Activated T-helper 2 cell treated with anti-CD3 and anti-CD28 coated beads, Interferon-gamma antibody, Interleukin-2, Interleukin-4, amounts not matched to agents 10 μg/mL and 5 μg/mL and 100 μg/mL, durations not matched to agents 14 hours and 24 hours and 36 hours (primary cell): Measurements from ENCODE around the gene RASAL2. TPM values are rescaled to one million over a fixed set of nuclear protein-coding genes. Genes with fewer than 3 reads are reported as not detected.

ENCODE experiments used
- DNase-seq: peaks from one replicate; pipeline ENCODE4 v3.0.0; 2021; ENCODE audit warnings: low spot score
- H3K27ac Mint-ChIP-seq: one replicate; pipeline ENCODE4 v1.8.0; 2021; ENCODE audit warnings: mixed read lengths
- H3K27me3 Mint-ChIP-seq: one replicate; pipeline ENCODE4 v1.8.0; 2021; ENCODE audit warnings: low read depth, mixed read lengths
- H3K36me3 Mint-ChIP-seq: one replicate; pipeline ENCODE4 v1.8.0; 2021; ENCODE audit warnings: low read depth, mixed read lengths
- H3K4me1 Mint-ChIP-seq: one replicate; pipeline ENCODE4 v1.8.0; 2021; ENCODE audit warnings: low read depth, mixed read lengths
- H3K4me3 Mint-ChIP-seq: one replicate; pipeline ENCODE4 v1.8.0; 2021; ENCODE audit warnings: low read depth, mild to moderate bottlenecking, moderate library complexity, mixed read lengths
- H3K9me3 Mint-ChIP-seq: one replicate; pipeline ENCODE4 v1.8.0; 2021; ENCODE audit warnings: mixed read lengths
- intact Hi-C: fragments of 100-400 bp; cut with micrococcal nuclease; formaldehyde crosslinking; loops from one replicate; pipeline ENCODE4 v1.15.1; 2023
- total RNA-seq: library from RNA; stranded (reverse); gene quantifications from 2 replicates; pipeline ENCODE4 v1.2.3, GENCODE V29; 2022

The RASAL2 gene
- total RNA-seq, 1 donor from 2014 or later: 0.43 TPM

DNA sequence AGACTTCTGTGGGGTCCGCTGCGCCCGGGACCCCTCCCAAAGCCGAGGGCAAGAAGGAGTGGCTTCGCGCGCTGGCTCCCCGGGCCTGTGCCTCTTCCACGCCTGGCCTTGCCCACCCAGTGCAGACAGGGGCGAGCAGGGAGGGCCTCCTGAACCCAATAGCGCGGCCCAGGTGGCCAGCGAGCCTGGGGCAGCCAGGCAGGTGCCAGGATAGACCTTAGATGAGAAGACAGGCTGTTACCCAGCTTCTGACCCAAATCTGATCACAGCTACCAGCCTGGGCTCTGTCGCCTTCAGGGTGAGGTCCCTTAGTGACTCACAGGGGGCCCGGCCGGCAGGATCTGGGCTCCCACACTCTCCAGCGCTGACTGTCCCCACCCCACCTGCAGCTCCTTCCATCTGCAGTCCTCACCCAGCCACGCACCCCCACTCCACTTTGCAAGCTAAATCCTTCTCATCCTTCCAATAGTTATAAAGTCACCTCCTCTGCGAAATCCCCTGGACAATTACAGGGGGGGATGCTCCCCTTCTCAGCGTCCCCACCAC is 393.2 kb downstream of the RASAL2 start:
- H3K36me3 Mint-ChIP-seq: no peaks in the 10 kb centered on the region
- DNase-seq: no peak
- H3K4me3 Mint-ChIP-seq: no peak overlapping the region
- intact Hi-C loops: no loop called here
- no peak overlapping the region for H3K27ac Mint-ChIP-seq
- H3K9me3 Mint-ChIP-seq: no peaks in the 10 kb centered on the region
- no peaks in the 10 kb centered on the region for H3K4me1 Mint-ChIP-seq
- H3K27me3 Mint-ChIP-seq: peaks cover 11% of the 10 kb centered on the region

GRCh38 chr1:178488393-178488792 is 394.5 kb downstream of the RASAL2 start:
- DNase-seq: no peak
- H3K27ac Mint-ChIP-seq: no peak overlapping the region
- H3K36me3 Mint-ChIP-seq: no peaks in the 10 kb centered on the region
- peaks cover 11% of the 10 kb centered on the region for H3K27me3 Mint-ChIP-seq
- intact Hi-C loops: no loop called here
- no peaks in the 10 kb centered on the region for H3K4me1 Mint-ChIP-seq
- H3K4me3 Mint-ChIP-seq: no peak overlapping the region
- no peaks in the 10 kb centered on the region for H3K9me3 Mint-ChIP-seq

- intact Hi-C loops: no loop called here
Observed at GRCh38 chr1:178489399-178489798, 395.5 kb downstream of the RASAL2 start.

GRCh38 chr1:178490136-178490535 is 396.2 kb downstream of the RASAL2 start:
- DNase-seq: no peak
- intact Hi-C loops: no loop called here
- no peaks in the 10 kb centered on the region for H3K9me3 Mint-ChIP-seq
- no peak overlapping the region for H3K27ac Mint-ChIP-seq
- H3K27me3 Mint-ChIP-seq: peaks cover 11% of the 10 kb centered on the region
- no peaks in the 10 kb centered on the region for H3K4me1 Mint-ChIP-seq
- no peaks in the 10 kb centered on the region for H3K36me3 Mint-ChIP-seq
- H3K4me3 Mint-ChIP-seq: no peak overlapping the region

More at GRCh38 chr1:178489399-178489798, 395.5 kb downstream of the RASAL2 start:
- Mint-ChIP-seq H3K36me3 (no peaks in the 10 kb centered on the region), H3K27me3 (peaks cover 11% of the 10 kb centered on the region), H3K27ac (no peak overlapping the region), H3K4me3 (no peak overlapping the region), H3K4me1 (no peaks in the 10 kb centered on the region), H3K9me3 (no peaks in the 10 kb centered on the region)
- no peak for DNase-seq

GRCh38 chr1:178490967-178491366 is 397.1 kb downstream of the RASAL2 start:
- Mint-ChIP-seq H3K9me3 (no peaks in the 10 kb centered on the region), H3K4me3 (no peak overlapping the region), H3K27me3 (peaks cover 7% of the 10 kb centered on the region), H3K27ac (no peak overlapping the region), H3K36me3 (no peaks in the 10 kb centered on the region), H3K4me1 (no peaks in the 10 kb centered on the region)
- DNase-seq: no peak
- intact Hi-C loops: no loop called here

DNA sequence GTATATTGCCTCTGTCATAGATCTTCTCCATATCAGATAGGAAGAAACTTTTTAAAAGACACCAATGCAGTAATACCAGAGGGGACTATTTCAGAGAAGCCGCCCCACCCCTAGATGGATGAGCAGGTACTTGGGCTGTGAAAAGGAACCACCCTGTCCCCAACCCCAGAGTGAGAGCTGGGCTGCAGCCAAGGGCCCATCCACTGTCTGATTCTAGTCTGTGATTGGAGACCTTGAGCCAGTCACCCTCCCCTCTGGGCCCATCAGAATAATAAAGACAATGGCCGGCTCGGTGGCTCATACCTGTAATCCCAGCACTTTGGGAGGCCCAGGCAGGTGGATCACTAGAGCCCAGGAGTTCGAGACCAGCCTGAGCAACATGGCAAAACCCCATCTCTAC is 397.8 kb downstream of the RASAL2 start:
- no peak overlapping the region for H3K4me3 Mint-ChIP-seq
- H3K4me1 Mint-ChIP-seq: no peaks in the 10 kb centered on the region
- no peak overlapping the region for H3K27ac Mint-ChIP-seq
- no peaks in the 10 kb centered on the region for H3K36me3 Mint-ChIP-seq
- H3K27me3 Mint-ChIP-seq: peaks cover 7% of the 10 kb centered on the region
- no peaks in the 10 kb centered on the region for H3K9me3 Mint-ChIP-seq
- intact Hi-C loops: no loop called here
- no peak for DNase-seq

GRCh38 chr1:178492341-178492740 is 398.4 kb downstream of the RASAL2 start:
- intact Hi-C loops: no loop called here
- no peaks in the 10 kb centered on the region for H3K9me3 Mint-ChIP-seq
- no peak overlapping the region for H3K27ac Mint-ChIP-seq

DNA sequence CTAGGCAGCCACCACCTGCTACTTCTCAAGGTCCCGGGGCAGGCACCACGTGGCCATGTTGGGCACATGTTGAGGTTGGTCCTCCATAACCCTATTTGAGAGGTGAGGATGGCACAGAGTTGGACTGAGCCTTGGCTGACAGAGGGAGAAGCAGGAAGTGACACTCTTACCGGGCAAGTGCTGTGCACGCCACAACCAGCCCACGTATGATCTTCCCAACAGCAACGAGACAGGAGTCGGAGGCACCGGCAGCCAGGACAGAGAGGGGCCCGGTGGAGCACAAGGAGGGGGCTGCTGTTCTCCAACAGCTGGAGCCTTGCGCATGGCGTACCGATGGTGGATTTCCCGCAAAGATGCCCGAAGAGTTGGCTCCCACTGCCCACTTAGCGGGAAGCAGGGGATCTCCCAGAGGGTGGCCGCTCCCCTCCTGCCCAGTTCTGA is 399.4 kb downstream of the RASAL2 start:
- no peaks in the 10 kb centered on the region for H3K27me3 Mint-ChIP-seq
- H3K36me3 Mint-ChIP-seq: no peaks in the 10 kb centered on the region
- intact Hi-C loops: no loop called here

More at GRCh38 chr1:178492341-178492740, 398.4 kb downstream of the RASAL2 start:
- Mint-ChIP-seq H3K36me3 (no peaks in the 10 kb centered on the region), H3K4me3 (no peak overlapping the region), H3K4me1 (no peaks in the 10 kb centered on the region), H3K27me3 (peaks cover 5% of the 10 kb centered on the region)
- no peak for DNase-seq

GRCh38 chr1:178494569-178494971 is 400.7 kb downstream of the RASAL2 start:
- intact Hi-C loops: no loop called here
- Mint-ChIP-seq H3K9me3 (no peaks in the 10 kb centered on the region), H3K27me3 (no peaks in the 10 kb centered on the region), H3K4me1 (no peaks in the 10 kb centered on the region), H3K27ac (no peak overlapping the region), H3K36me3 (no peaks in the 10 kb centered on the region), H3K4me3 (no peak overlapping the region)
- DNase-seq: no peak

More for the DNA sequence above, 399.4 kb downstream of the RASAL2 start:
- Mint-ChIP-seq H3K9me3 (no peaks in the 10 kb centered on the region), H3K4me1 (no peaks in the 10 kb centered on the region), H3K4me3 (no peak overlapping the region), H3K27ac (no peak overlapping the region)
- DNase-seq: no peak

DNA sequence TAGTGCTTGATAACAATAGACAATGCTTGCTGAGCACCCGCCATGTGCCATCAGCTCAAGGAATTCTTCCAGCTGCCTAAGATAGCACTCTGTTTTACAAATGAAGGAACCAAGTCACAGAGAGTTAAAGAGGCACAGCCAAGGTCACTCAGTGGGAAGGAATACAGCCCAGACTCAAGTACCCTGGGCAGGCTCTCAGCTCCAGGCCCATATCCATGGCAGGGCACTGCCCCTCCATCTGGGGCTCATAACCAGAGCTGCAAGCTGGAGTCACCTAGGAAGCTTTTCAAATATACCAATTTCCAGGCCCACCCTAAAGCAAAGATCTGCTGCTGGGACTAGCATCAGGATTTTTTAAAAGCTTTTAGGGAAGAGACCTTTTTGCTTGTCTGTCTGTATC is 401.3 kb downstream of the RASAL2 start:
- H3K27ac Mint-ChIP-seq: no peak overlapping the region
- no peaks in the 10 kb centered on the region for H3K9me3 Mint-ChIP-seq
- H3K4me1 Mint-ChIP-seq: no peaks in the 10 kb centered on the region
- intact Hi-C loops: no loop called here
- no peaks in the 10 kb centered on the region for H3K36me3 Mint-ChIP-seq
- H3K27me3 Mint-ChIP-seq: no peaks in the 10 kb centered on the region
- H3K4me3 Mint-ChIP-seq: no peak overlapping the region
- DNase-seq: no peak

- DNase-seq: no peak
- Mint-ChIP-seq H3K27ac (no peak overlapping the region), H3K4me3 (no peak overlapping the region), H3K4me1 (no peaks in the 10 kb centered on the region), H3K27me3 (no peaks in the 10 kb centered on the region), H3K36me3 (no peaks in the 10 kb centered on the region), H3K9me3 (no peaks in the 10 kb centered on the region)
- intact Hi-C loops: no loop called here
Observed at GRCh38 chr1:178495741-178496409, 402.0 kb downstream of the RASAL2 start.

GRCh38 chr1:178496410-178497135 is 402.7 kb downstream of the RASAL2 start, which contains the start of gene CLEC20A:
CLEC20A (minus strand) TSS chr1:178496964; CDS start chr1:178496939, 25 bp downstream.
- no peak for DNase-seq
- Mint-ChIP-seq H3K36me3 (no peaks in the 10 kb centered on the region), H3K4me3 (no peak within 1 kb of the TSS), H3K9me3 (no peaks in the 10 kb centered on the region), H3K27me3 (no peaks in the 10 kb centered on the region), H3K4me1 (no peaks in the 10 kb centered on the region), H3K27ac (no peak within 1 kb of the TSS)
- intact Hi-C loops: no loop called here

- DNase-seq: no peak
- intact Hi-C loops: no loop called here
- H3K36me3 Mint-ChIP-seq: no peaks in the 10 kb centered on the region
- no peaks in the 10 kb centered on the region for H3K9me3 Mint-ChIP-seq
- no peak overlapping the region for H3K4me3 Mint-ChIP-seq
- no peaks in the 10 kb centered on the region for H3K27me3 Mint-ChIP-seq
- no peak overlapping the region for H3K27ac Mint-ChIP-seq
- no peaks in the 10 kb centered on the region for H3K4me1 Mint-ChIP-seq
Observed at GRCh38 chr1:178497903-178498478, 404.1 kb downstream of the RASAL2 start.
